WI38 (cell line): ENCODE results near the gene NCF2.

Experiments
- H3K4me3 ChIP-seq: 2 replicates; pipeline ENCODE4 v1.5.1; 2011; ENCODE audit warnings: low read depth, mild to moderate bottlenecking, control low read depth, low read length
- CTCF ChIP-seq: IDR thresholded peaks from 2 replicates; pipeline ENCODE4 v1.5.1; 2012; ENCODE audit warnings: low read depth, mild to moderate bottlenecking, control low read depth, low read length

The NCF2 gene

GRCh38 chr1:183584147-183584546 is 6.1 kb downstream of the NCF2 start:
- TF ChIP-seq CTCF = no peak
- no peak overlapping the region for H3K4me3 ChIP-seq

GRCh38 chr1:183583466-183583865 is 6.8 kb downstream of the NCF2 start:
- TF ChIP-seq CTCF = no peak
- H3K4me3 ChIP-seq = no peak overlapping the region

DNA sequence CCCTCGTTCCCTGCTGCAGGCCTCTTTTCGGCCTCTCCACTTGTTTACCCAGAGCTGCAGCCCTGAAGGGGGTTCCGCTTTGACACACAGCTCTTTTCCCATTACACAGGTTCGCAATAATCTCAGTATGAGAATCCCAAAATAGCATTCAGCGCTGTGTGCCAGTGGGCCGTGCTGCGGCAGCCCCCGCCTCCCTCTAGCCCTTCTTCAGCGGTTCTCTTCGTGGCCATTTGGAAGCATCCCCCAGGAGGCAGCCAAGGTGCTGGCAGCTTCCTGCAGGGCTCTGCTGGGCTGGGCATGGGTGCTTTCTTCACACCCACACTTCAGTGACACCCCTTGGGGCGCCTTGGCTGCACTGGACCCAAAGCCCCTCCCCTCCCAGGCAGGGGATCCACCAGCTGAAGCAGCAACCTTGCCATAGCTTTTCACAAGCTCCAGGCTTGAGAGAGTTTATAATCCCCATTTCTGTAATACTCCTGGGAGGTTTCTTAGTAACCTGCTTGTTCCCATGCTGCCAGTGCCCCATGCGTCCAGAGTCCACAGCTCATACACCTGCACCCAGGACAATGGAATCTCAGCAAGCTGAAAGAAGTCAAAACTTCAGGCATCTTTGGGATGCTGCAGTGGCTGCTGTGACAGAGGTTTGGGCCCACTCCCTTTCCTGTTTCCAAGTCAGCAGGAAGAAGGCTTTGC is 8.1 kb downstream of the NCF2 start:
- H3K4me3 ChIP-seq = no peak overlapping the region

GRCh38 chr1:183580281-183580682 is 10.0 kb downstream of the NCF2 start:
- TF ChIP-seq CTCF = no peak
- H3K4me3 ChIP-seq = no peak overlapping the region

More for the DNA sequence above, 8.1 kb downstream of the NCF2 start:
- TF ChIP-seq CTCF = no peak

- no peak overlapping the region for H3K4me3 ChIP-seq
- no peak for TF ChIP-seq CTCF
These were observed 11.4 kb downstream of the NCF2 start for GRCh38 chr1:183578856-183579255.

DNA sequence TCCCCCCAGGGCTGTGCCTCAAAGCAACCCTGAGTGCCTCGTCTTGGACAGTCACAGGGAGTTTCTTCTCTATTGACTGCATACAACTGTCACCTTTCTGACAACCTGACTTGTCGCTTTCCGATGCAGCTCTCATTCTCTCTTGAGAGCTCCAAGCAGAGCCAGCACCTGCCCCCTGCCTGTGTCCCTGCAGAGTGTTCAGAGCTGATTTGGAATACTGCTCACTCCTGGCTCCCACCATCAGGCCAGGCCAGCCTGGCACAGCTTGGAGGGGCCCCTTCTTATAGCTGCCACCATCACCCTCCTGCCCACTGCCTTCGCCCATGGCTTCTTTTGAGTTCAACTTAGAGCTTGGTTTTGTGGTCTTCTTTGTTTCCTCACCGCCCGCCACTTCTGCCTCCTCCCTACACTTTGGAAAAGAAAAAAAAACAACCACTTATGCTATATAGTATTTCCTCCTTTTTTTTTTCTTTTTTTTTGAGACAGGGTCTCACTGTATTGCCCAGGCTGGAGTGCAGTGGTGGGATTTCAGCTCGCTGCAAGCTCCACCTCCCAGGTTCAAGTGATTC is 12.3 kb downstream of the NCF2 start:
- no peak overlapping the region for H3K4me3 ChIP-seq
- no peak for TF ChIP-seq CTCF

GRCh38 chr1:183576537-183576936 is 13.7 kb downstream of the NCF2 start:
- TF ChIP-seq CTCF = no peak
- no peak overlapping the region for H3K4me3 ChIP-seq
